PC-3 (cell line): ENCODE data around the gene NPAS4. TPM values are rescaled to one million over a fixed set of nuclear protein-coding genes. Genes with fewer than 3 reads are reported as not detected.

ENCODE experiments used
- ATAC-seq: fragments of 200-7000 bp; cut with Tn5 transposase; 2 replicates; pipeline ENCODE4 v1.9.1; 2020; ENCODE audit warnings: mild to moderate bottlenecking, moderate library complexity
- BruUV-seq: library from RNA; stranded (reverse); fragments of 400-500 nt; replicated peaks from 2 replicates; lab custom pipeline; 2021; lab: Mats Ljungman, UMichigan
- CTCF ChIA-PET: fragments of 300-600 bp; sonication (Branson Sonifier 250); formaldehyde crosslinking; loops from one replicate; lab custom pipeline; 2022; ENCODE audit warnings: antibody characterized with exemption; lab: Charles Lee
- POLR2A ChIA-PET: fragments of 300-600 bp; sonication (Branson Sonifier 250); formaldehyde crosslinking; loops from one replicate; lab custom pipeline; 2022; ENCODE audit warnings: antibody characterized with exemption; ENCODE audit not compliant: unreplicated experiment; lab: Charles Lee
- DNase-seq: peaks from one replicate; pipeline ENCODE4 v3.0.0-alpha.2; 2015
- H2AFZ ChIP-seq: fragments of 300-600 bp; sonication (generic); 2 replicates; pipeline ENCODE4 v1.6.0; 2016; ENCODE audit warnings: antibody characterized with exemption, low read length
- H3F3A ChIP-seq: fragments of 300-600 bp; sonication (generic); one replicate; pipeline ENCODE4 v1.6.0; 2017; ENCODE audit warnings: antibody characterized with exemption, low read length, control low read depth, mild to moderate bottlenecking; ENCODE audit not compliant: unreplicated experiment
- H3K27ac ChIP-seq: fragments of 300-600 bp; sonication (generic); 2 replicates; pipeline ENCODE4 v1.5.1; 2016; ENCODE audit warnings: mild to moderate bottlenecking, low read length
- H3K27me3 ChIP-seq: fragments of 300-600 bp; sonication (generic); 2 replicates; pipeline ENCODE4 v1.6.1; 2016; ENCODE audit warnings: low read length, mixed read lengths
- H3K36me3 ChIP-seq: fragments of 300-600 bp; sonication (generic); 2 replicates; pipeline ENCODE4 v1.6.1; 2016; ENCODE audit warnings: low read depth, mixed run types, low read length, mixed read lengths
- H3K4me1 ChIP-seq: fragments of 300-600 bp; sonication (generic); 2 replicates; pipeline ENCODE4 v1.5.1; 2016; ENCODE audit warnings: low read length; ENCODE audit not compliant: insufficient read depth
- H3K4me2 ChIP-seq: fragments of 300-600 bp; sonication (generic); 2 replicates; pipeline ENCODE4 v1.6.0; 2016; ENCODE audit warnings: low read length
- H3K4me3 ChIP-seq: fragments of 300-600 bp; sonication (generic); 2 replicates; pipeline ENCODE4 v1.5.1; 2016; ENCODE audit warnings: mild to moderate bottlenecking, low read length, mixed read lengths
- H3K79me2 ChIP-seq: fragments of 300-600 bp; sonication (generic); 2 replicates; pipeline ENCODE4 v1.6.1; 2017; ENCODE audit warnings: low read length, mixed read lengths
- H3K9ac ChIP-seq: fragments of 300-600 bp; sonication (generic); 2 replicates; pipeline ENCODE4 v1.6.0; 2016; ENCODE audit warnings: mild to moderate bottlenecking, low read length
- H3K9me2 ChIP-seq: fragments of 300-600 bp; sonication (generic); replicated peaks from 2 replicates; pipeline ENCODE4 v1.6.1; 2016; ENCODE audit warnings: mixed run types, low read length, mixed read lengths
- H3K9me3 ChIP-seq: fragments of 300-600 bp; sonication (generic); 2 replicates; pipeline ENCODE4 v1.6.1; 2016; ENCODE audit warnings: low read length, mixed read lengths
- H4K20me1 ChIP-seq: fragments of 300-600 bp; sonication (generic); 2 replicates; pipeline ENCODE4 v1.6.1; 2016; ENCODE audit warnings: low read length, mixed read lengths
- EZH2 ChIP-seq: fragments of 300-600 bp; sonication (generic); IDR thresholded peaks from one replicate; pipeline ENCODE4 v1.6.1; 2017; ENCODE audit warnings: antibody characterized with exemption, mild to moderate bottlenecking, low read length; ENCODE audit not compliant: unreplicated experiment
- EZH2phosphoT487 ChIP-seq: fragments of 300-600 bp; sonication (generic); IDR thresholded peaks from 2 replicates; pipeline ENCODE4 v1.6.1; 2018; ENCODE audit warnings: mild to moderate bottlenecking, antibody characterized with exemption, low read length, borderline replicate concordance
- intact Hi-C: fragments of 100-400 bp; cut with micrococcal nuclease; formaldehyde crosslinking; loops from 2 replicates; pipeline ENCODE4 v1.9.0; 2023
- total RNA-seq: library from RNA; depleted of rRNA; stranded (reverse); fragments of >200 nt; gene quantifications from 2 replicates; pipeline ENCODE4 v1.2.3, GENCODE V29; 2014
- TF ChIP-seq, protein P1 (sequence below): fragments of 300-600 bp; sonication (generic); conservative IDR thresholded peaks from 2 replicates; pipeline ENCODE4 v1.5.1; 2017; ENCODE audit warnings: antibody characterized with exemption, low read depth, mild to moderate bottlenecking, low read length

The NPAS4 gene
- total RNA-seq, 1 experiment from 2014 or later: not detected

DNA sequence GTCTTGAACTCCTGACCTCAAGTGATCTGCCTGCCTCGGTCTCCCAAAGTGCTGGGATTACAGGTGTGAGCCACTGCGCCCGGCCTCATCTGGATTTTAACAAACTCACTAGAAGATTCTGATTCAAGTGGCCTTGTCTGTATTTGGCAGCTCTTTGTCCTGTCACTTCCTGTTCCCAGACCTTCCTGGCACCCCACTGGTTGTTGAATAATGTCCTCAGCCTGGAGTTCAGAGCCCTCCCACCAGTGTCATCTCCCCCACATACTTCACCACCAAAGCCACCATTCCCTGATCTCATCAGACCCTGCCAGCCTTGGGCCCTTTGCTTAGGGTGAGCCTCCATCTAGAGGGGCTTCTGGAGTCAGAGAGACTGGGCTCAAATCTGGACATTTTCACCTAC, 49.2 kb downstream of the NPAS4 start:
- Histone ChIP-seq H3K9ac (no peak overlapping the region), H3K27ac (no peak overlapping the region), H2AFZ (no peak overlapping the region), H3F3A (no peaks in the 10 kb centered on the region), H3K36me3 (peaks cover 3% of the 10 kb centered on the region; the same call in 1 of the 2 replicates), H3K4me1 (peaks cover 16% of the 10 kb centered on the region), H3K4me3 (no peak overlapping the region), H3K27me3 (no peaks in the 10 kb centered on the region), H3K4me2 (no peak overlapping the region), H3K79me2 (peaks cover 14% of the 10 kb centered on the region), H3K9me3 (no peaks in the 10 kb centered on the region), H3K9me2 (no peaks in the 10 kb centered on the region), H4K20me1 (no peaks in the 10 kb centered on the region)
- DNase-seq (no peak), ATAC-seq (no peak)
- POLR2A ChIA-PET: no interaction called here
- no TSS peak for BruUV-seq
- TF ChIP-seq EZH2phosphoT487 (no peak), EZH2 (no peak)
- TF ChIP-seq, protein P1, sequence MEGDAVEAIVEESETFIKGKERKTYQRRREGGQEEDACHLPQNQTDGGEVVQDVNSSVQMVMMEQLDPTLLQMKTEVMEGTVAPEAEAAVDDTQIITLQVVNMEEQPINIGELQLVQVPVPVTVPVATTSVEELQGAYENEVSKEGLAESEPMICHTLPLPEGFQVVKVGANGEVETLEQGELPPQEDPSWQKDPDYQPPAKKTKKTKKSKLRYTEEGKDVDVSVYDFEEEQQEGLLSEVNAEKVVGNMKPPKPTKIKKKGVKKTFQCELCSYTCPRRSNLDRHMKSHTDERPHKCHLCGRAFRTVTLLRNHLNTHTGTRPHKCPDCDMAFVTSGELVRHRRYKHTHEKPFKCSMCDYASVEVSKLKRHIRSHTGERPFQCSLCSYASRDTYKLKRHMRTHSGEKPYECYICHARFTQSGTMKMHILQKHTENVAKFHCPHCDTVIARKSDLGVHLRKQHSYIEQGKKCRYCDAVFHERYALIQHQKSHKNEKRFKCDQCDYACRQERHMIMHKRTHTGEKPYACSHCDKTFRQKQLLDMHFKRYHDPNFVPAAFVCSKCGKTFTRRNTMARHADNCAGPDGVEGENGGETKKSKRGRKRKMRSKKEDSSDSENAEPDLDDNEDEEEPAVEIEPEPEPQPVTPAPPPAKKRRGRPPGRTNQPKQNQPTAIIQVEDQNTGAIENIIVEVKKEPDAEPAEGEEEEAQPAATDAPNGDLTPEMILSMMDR: no peak
- intact Hi-C loops: no loop called here
- CTCF ChIA-PET: no interaction called here

DNA sequence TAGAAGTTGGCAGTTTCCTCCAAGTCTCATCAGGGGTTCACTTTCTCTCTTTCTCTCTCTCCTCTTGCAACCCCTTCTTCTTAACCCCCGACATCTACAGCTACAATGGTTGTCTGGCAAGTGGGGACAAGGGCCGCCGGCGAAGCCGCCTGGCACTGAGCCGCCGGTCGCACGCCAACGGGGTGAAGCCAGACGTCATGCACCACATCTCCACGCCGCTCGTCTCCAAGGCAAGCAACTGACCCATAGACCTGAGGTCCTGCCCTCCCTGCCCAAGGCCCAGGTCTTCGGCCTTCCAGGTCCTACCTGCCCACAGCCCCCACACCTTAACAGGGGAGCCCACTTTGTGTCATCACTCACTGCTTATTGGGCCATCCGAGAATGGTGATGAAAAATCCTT, 50.3 kb downstream of the NPAS4 start:
- H3K9ac ChIP-seq: no peak overlapping the region
- BruUV-seq: no TSS peak
- DNase-seq: no peak
- no peaks in the 10 kb centered on the region for H3F3A ChIP-seq
- ChIA-PET CTCF (interaction anchor here (0.6 to 0.7 kb wide), 2 partner anchors 9 to 640 kb away, joined by 3 to 4 read pairs; partner anchors contain the start of gene DPP3), POLR2A (no interaction called here)
- H3K27ac ChIP-seq: no peak overlapping the region
- H3K4me2 ChIP-seq: no peak overlapping the region
- intact Hi-C loops: no loop called here
- peaks cover 14% of the 10 kb centered on the region for H3K79me2 ChIP-seq
- no peak for ATAC-seq
- H2AFZ ChIP-seq: no peak overlapping the region
- H4K20me1 ChIP-seq: no peaks in the 10 kb centered on the region
- H3K27me3 ChIP-seq: no peaks in the 10 kb centered on the region
- no peak for TF ChIP-seq EZH2
- TF ChIP-seq EZH2phosphoT487: no peak
- TF ChIP-seq, protein P1: no peak
- peaks cover 12% of the 10 kb centered on the region for H3K4me1 ChIP-seq
- peaks cover 3% of the 10 kb centered on the region; the same call in 1 of the 2 replicates for H3K36me3 ChIP-seq
- no peaks in the 10 kb centered on the region for H3K9me3 ChIP-seq
- H3K4me3 ChIP-seq: no peak overlapping the region
- no peaks in the 10 kb centered on the region for H3K9me2 ChIP-seq

DNA sequence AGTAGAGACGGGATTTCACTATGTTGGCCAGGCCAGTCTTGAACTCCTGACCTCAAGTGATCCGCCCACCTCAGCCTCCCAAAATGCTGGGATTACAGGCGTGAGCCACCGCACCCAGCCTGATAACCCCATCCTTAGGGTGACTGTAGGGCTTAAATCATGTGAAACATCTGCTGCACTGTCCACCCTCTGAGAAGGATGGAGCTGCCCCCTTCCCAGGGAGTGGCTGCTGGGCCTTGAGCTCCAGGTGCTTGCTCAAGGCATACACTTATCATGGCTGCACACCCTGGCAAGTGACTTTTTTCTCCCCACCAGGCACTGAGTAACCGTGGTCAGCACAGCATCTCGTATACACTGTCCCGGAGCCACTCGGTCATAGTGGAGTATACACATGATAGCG, 51.2 kb downstream of the NPAS4 start:
- H3K36me3 ChIP-seq: peaks cover 3% of the 10 kb centered on the region; the same call in 1 of the 2 replicates
- CTCF ChIA-PET: interaction anchor here (0.5 to 0.7 kb wide), 2 partner anchors 95 to 641 kb away, joined by 3 to 4 read pairs; no protein-coding TSS in a partner anchor
- no peaks in the 10 kb centered on the region for H3K27me3 ChIP-seq
- no peak for DNase-seq
- BruUV-seq: no TSS peak
- H3K4me3 ChIP-seq: no peak overlapping the region
- no peaks in the 10 kb centered on the region for H3K9me2 ChIP-seq
- H3F3A ChIP-seq: no peaks in the 10 kb centered on the region
- H3K4me2 ChIP-seq: no peak overlapping the region
- no peak overlapping the region for H3K9ac ChIP-seq
- peaks cover 14% of the 10 kb centered on the region for H3K79me2 ChIP-seq
- H3K4me1 ChIP-seq: peaks cover 10% of the 10 kb centered on the region
- H2AFZ ChIP-seq: no peak overlapping the region
- H4K20me1 ChIP-seq: no peaks in the 10 kb centered on the region
- POLR2A ChIA-PET: interaction anchor here (0.6 kb wide), 1 partner anchor 866 kb away, joined by 3 read pairs; no protein-coding TSS in a partner anchor
- H3K27ac ChIP-seq: no peak overlapping the region
- H3K9me3 ChIP-seq: no peaks in the 10 kb centered on the region
- ATAC-seq: no peak
- TF ChIP-seq, protein P1: no peak
- TF ChIP-seq EZH2: no peak
- intact Hi-C loops: no loop called here
